Neural progenitor cell (in vitro differentiated cells): ENCODE data around the gene GBA3.

ENCODE experiments used
- CTCF ChIP-seq: fragments of 200-600 bp; sonication (generic); IDR thresholded peaks from 2 replicates; pipeline ENCODE4 v1.5.1; 2017; ENCODE audit warnings: antibody characterized with exemption, mild to moderate bottlenecking
- EZH2 ChIP-seq: fragments of 200-600 bp; sonication (generic); IDR thresholded peaks from 2 replicates; pipeline ENCODE4 v1.6.1; 2017; ENCODE audit warnings: antibody characterized with exemption, mild to moderate bottlenecking, moderate library complexity
- EZH2phosphoT487 ChIP-seq: fragments of 200-600 bp; sonication (generic); IDR thresholded peaks from 2 replicates; pipeline ENCODE4 v1.6.1; 2017; ENCODE audit warnings: antibody characterized with exemption

GRCh38 chr4:22736912-22737311, 44.2 kb downstream of the GBA3 start:
- no peak for TF ChIP-seq CTCF
- no peak for TF ChIP-seq EZH2phosphoT487
- TF ChIP-seq EZH2, result no peak
